Measurements from ENCODE around the gene BRIP1.
"Not testable (repeated sequence)": the region's sequence is repeated elsewhere in the genome, so short reads cannot be mapped to it uniquely, and the experiment has no call there.

BRIP1 gene

DNA sequence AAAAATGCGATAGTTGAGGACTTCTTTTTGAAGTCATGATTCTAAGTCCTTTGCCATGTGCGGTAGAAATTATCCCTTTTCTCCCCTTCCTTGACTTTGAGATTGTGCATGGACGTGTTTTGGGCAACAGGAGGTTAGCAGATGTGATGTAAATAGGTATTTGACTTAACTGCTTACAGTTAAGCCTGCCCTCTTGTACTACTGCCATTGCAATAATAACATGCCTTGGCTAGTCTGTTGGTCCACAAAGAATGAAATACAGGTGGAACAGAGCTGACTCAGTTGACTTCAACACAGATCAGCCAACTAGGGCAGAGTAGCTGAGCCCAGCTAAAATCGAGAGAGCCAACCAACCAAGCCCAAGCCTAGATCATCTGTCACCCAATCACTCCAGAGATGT is 125.5 kb downstream of the BRIP1 start:
- H3K4me1 ChIP-seq, result no peaks in the 10 kb centered on the region
- no peak overlapping the region for H3K4me2 ChIP-seq
- H4K20me1 ChIP-seq, result no peaks in the 10 kb centered on the region
- no peak for TF ChIP-seq Cebpa-rat (IDR thresholded peaks at IDR 0.05)
- H3K4me3 ChIP-seq, result no peak overlapping the region
- no peak overlapping the region for H3K9ac ChIP-seq
- no peaks in the 10 kb centered on the region for H3K27me3 ChIP-seq
- H3K36me3 ChIP-seq, result peaks cover 63% of the 10 kb centered on the region
- peaks cover 42% of the 10 kb centered on the region for H3K9me3 ChIP-seq
- H3K27ac ChIP-seq, result no peak overlapping the region

DNA sequence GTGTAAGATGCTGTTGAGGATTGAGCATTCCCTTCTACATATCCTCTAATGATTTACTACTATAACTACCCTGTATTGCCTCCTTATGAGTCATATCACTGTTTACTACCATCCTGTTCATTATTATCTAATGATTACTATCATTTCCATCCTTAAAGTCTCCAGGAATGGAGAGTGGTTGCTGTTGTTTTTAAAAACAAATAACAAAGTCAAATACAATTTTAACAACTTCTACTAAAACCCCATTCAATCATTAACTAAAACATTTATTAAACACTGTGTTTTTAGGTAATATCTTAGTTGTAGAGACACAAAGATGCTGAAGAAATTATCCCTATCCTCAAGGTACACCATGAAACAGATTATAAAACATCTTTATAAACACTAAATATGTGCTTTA is 126.9 kb downstream of the BRIP1 start:
- Histone ChIP-seq H3K36me3 (peaks cover 49% of the 10 kb centered on the region), H3K9me3 (peaks cover 28% of the 10 kb centered on the region), H3K9ac (no peak overlapping the region)

GRCh38 chr17:61735807-61736206 is 127.5 kb downstream of the BRIP1 start:
- H3K9ac ChIP-seq, result no peak overlapping the region
- peaks cover 43% of the 10 kb centered on the region for H3K36me3 ChIP-seq
- TF ChIP-seq Cebpa-rat (IDR thresholded peaks at IDR 0.05), result no peak
- no peak overlapping the region for H3K4me2 ChIP-seq
- H3K27ac ChIP-seq, result no peak overlapping the region
- H3K27me3 ChIP-seq, result no peaks in the 10 kb centered on the region
- H3K4me1 ChIP-seq, result no peaks in the 10 kb centered on the region
- peaks cover 22% of the 10 kb centered on the region for H3K9me3 ChIP-seq
- no peaks in the 10 kb centered on the region for H4K20me1 ChIP-seq
- H3K4me3 ChIP-seq, result no peak overlapping the region

More for the DNA sequence above, 126.9 kb downstream of the BRIP1 start:
- Histone ChIP-seq H3K4me3 (no peak overlapping the region), H3K4me1 (no peaks in the 10 kb centered on the region), H3K4me2 (no peak overlapping the region), H4K20me1 (no peaks in the 10 kb centered on the region), H3K27ac (no peak overlapping the region), H3K27me3 (no peaks in the 10 kb centered on the region)
- no peak for TF ChIP-seq Cebpa-rat (IDR thresholded peaks at IDR 0.05)

GRCh38 chr17:61734466-61734865 is 128.9 kb downstream of the BRIP1 start:
- Histone ChIP-seq H3K27ac (no peak overlapping the region), H3K4me1 (no peaks in the 10 kb centered on the region), H3K9ac (no peak overlapping the region), H4K20me1 (no peaks in the 10 kb centered on the region), H3K36me3 (peaks cover 34% of the 10 kb centered on the region), H3K27me3 (no peaks in the 10 kb centered on the region), H3K9me3 (peaks cover 20% of the 10 kb centered on the region), H3K4me2 (no peak overlapping the region), H3K4me3 (no peak overlapping the region)
- no peak for TF ChIP-seq Cebpa-rat (IDR thresholded peaks at IDR 0.05)

DNA sequence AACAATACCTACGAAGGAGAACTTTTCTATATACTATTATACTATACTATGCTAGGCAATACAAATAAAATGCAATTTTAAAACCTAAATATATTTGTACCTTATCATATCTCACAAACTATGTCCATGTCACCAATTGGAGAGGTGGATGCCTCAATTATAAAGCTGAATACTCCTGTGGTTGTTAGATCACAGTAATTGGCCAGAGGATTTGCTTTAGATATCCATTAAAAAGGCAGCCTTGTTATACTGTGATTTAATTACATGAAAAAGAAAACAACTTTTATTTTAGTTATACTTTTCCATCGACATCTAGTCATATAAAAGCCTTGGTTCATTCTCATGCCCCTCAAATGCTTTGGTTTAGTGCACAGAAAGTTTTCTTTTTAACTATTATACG is 129.3 kb downstream of the BRIP1 start:
- no peak overlapping the region for H3K4me2 ChIP-seq
- no peak for TF ChIP-seq Cebpa-rat (IDR thresholded peaks at IDR 0.05)
- H3K9ac ChIP-seq, result no peak overlapping the region
- H3K4me3 ChIP-seq, result no peak overlapping the region
- H3K27ac ChIP-seq, result no peak overlapping the region
- H3K27me3 ChIP-seq, result no peaks in the 10 kb centered on the region
- H3K36me3 ChIP-seq, result peaks cover 30% of the 10 kb centered on the region
- H3K9me3 ChIP-seq, result peaks cover 16% of the 10 kb centered on the region
- H3K4me1 ChIP-seq, result no peaks in the 10 kb centered on the region
- H4K20me1 ChIP-seq, result no peaks in the 10 kb centered on the region

GRCh38 chr17:61733021-61733420 is 130.3 kb downstream of the BRIP1 start:
- TF ChIP-seq Cebpa-rat (IDR thresholded peaks at IDR 0.05), result no peak
- H3K27me3 ChIP-seq, result no peaks in the 10 kb centered on the region
- no peaks in the 10 kb centered on the region for H3K4me1 ChIP-seq
- H3K9me3 ChIP-seq, result peaks cover 10% of the 10 kb centered on the region
- H3K36me3 ChIP-seq, result peaks cover 22% of the 10 kb centered on the region
- no peak overlapping the region for H3K9ac ChIP-seq
- no peak overlapping the region for H3K4me3 ChIP-seq
- no peak overlapping the region for H3K4me2 ChIP-seq
- no peaks in the 10 kb centered on the region for H4K20me1 ChIP-seq
- no peak overlapping the region for H3K27ac ChIP-seq

DNA sequence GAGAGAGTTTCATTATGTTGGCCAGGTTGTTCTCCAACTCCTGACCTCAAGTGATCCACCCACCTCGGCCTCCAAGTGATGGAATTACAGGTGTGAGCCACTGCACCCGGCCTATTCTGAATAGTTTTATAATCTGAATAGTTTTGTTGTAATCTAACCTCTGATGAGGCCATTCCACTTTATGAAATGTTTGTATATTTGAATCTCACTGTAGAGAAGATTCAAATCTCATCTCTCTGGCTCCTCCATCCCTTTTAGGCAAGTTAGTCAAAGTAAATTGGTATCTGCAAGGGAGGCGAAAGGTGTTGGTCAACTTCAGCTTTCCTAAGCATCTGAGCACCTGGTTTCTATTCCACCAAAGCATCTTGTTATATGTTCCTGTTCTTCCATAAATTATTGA is 131.2 kb downstream of the BRIP1 start:
- H3K9ac ChIP-seq, result no peak overlapping the region
- H3K27me3 ChIP-seq, result no peaks in the 10 kb centered on the region
- no peak overlapping the region for H3K4me3 ChIP-seq
- no peak overlapping the region for H3K27ac ChIP-seq
- H3K36me3 ChIP-seq, result peaks cover 22% of the 10 kb centered on the region
- H3K4me2 ChIP-seq, result no peak overlapping the region
- peaks cover 2% of the 10 kb centered on the region; the same call in 1 of the 2 replicates for H3K9me3 ChIP-seq
- no peaks in the 10 kb centered on the region for H4K20me1 ChIP-seq
- no peak for TF ChIP-seq Cebpa-rat (IDR thresholded peaks at IDR 0.05)
- H3K4me1 ChIP-seq, result no peaks in the 10 kb centered on the region

GRCh38 chr17:61731330-61731729 is 132.0 kb downstream of the BRIP1 start:
- Histone ChIP-seq H3K4me3 (no peak overlapping the region), H3K9ac (no peak overlapping the region), H3K36me3 (peaks cover 22% of the 10 kb centered on the region), H3K27ac (no peak overlapping the region), H3K27me3 (no peaks in the 10 kb centered on the region), H3K4me2 (no peak overlapping the region), H3K4me1 (no peaks in the 10 kb centered on the region), H3K9me3 (no peaks in the 10 kb centered on the region), H4K20me1 (no peaks in the 10 kb centered on the region)
- no peak for TF ChIP-seq Cebpa-rat (IDR thresholded peaks at IDR 0.05)

DNA sequence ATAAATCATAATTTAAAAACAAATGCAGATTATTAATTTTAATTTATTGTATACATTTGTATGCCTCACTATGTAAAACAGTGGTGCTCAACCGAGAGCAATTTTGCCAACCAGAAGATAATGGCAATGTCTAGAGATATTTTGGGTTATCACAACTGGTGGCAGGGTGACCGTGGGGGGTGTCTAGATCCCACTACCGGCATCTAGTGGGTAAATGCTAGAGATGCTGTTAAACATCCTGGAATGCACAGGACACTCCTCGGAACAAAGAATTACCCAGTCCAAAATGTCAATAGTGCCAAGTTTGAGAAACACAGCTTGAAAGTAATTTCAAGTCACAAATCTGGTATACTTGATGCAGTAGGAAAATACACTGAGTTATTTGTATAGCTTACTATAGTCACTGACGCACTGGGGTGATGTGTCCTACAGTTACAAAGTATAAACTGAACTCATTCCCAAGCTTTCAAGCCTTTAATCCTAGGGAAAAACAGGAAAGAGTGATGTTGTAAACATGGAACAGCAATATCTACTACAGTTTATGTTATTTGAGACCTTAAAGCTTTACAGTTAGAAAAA is 133.5 kb downstream of the BRIP1 start:
- H4K20me1 ChIP-seq, result no peaks in the 10 kb centered on the region
- H3K4me2 ChIP-seq, result no peak overlapping the region
- H3K9ac ChIP-seq, result no peak overlapping the region
- no peak for TF ChIP-seq Cebpa-rat (IDR thresholded peaks at IDR 0.05)
- no peaks in the 10 kb centered on the region for H3K4me1 ChIP-seq
- no peaks in the 10 kb centered on the region for H3K9me3 ChIP-seq
- H3K27me3 ChIP-seq, result no peaks in the 10 kb centered on the region
- H3K4me3 ChIP-seq, result no peak overlapping the region
- H3K36me3 ChIP-seq, result peaks cover 17% of the 10 kb centered on the region
- no peak overlapping the region for H3K27ac ChIP-seq

DNA sequence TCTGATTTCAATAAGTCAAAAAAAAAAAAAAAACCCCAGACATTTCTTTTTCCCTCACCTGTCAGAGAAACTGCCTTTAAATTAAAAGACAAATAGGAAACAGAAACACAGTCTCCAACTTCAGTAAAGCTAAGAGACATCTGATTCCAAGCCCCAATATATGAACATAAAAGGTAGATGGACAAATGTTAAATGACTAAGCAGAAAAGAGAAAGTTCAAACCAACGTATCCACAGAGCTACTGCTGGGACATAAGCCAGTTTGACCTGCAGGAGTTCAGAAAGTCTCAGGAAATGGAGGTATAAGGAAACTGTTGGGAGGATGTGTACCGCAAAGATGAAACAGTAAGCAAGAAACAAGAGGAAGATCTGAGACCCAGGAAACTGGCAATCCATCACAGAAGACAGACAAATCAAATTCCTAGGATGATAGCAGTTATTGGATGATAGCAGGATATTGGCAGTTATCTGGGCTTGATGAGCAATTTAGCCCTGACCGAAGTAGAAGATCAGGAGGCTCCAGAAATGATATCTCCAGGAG is 135.0 kb downstream of the BRIP1 start:
- Histone ChIP-seq H3K9me3 (no peaks in the 10 kb centered on the region), H3K27ac (no peak overlapping the region), H3K9ac (no peak overlapping the region), H3K36me3 (peaks cover 17% of the 10 kb centered on the region), H3K4me1 (no peaks in the 10 kb centered on the region), H3K27me3 (no peaks in the 10 kb centered on the region), H3K4me3 (no peak overlapping the region), H4K20me1 (no peaks in the 10 kb centered on the region), H3K4me2 (no peak overlapping the region)
- TF ChIP-seq Cebpa-rat (IDR thresholded peaks at IDR 0.05), result no peak

DNA sequence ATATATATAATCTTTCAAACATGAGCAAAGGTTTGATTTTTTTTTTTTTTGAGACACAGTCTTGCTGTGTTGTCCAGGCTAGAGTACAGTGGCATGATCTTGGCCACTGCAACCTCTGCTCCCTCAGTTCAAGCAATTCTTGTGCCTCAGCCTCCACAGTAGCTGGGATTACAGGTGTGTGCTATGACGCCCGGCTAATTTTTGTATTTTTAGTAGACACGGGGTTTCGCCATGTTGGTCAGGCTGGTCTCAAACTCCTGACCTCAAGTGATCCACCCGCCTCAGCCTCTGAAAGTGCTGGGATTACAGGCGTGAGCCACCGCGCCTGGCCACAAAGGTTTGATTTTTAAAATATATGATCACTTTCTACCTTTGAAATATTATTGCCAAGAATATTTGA is 135.5 kb downstream of the BRIP1 start:
- H3K9me3 ChIP-seq, H3K4me1 ChIP-seq, H3K9ac ChIP-seq, H4K20me1 ChIP-seq, H3K4me2 ChIP-seq, H3K27me3 ChIP-seq, H3K27ac ChIP-seq, H3K4me3 ChIP-seq: not testable (repeated sequence)
- H3K36me3 ChIP-seq, result peaks cover 17% of the 10 kb centered on the region

Data from BLaER1 (cell line).